HG02884 (cell line): Measurements from ENCODE around the gene VIPR2.
"Not testable (repeated sequence)": the region's sequence is repeated elsewhere in the genome, so short reads cannot be mapped to it uniquely, and the experiment has no call there.

Source experiments
- ATAC-seq: cut with Tn5 transposase; IDR thresholded peaks from one replicate; pipeline ENCODE4 v1.9.1; 2021; ENCODE audit warnings: mild to moderate bottlenecking, moderate library complexity; ENCODE audit not compliant: unreplicated experiment

Gene VIPR2

GRCh38 chr7:159140170-159140910 is 4.3 kb downstream of the VIPR2 start:
- ATAC-seq: no peak

GRCh38 chr7:159139639-159140038 is 5.0 kb downstream of the VIPR2 start:
- ATAC-seq: no peak

GRCh38 chr7:159139202-159139601 is 5.5 kb downstream of the VIPR2 start:
- ATAC-seq: no peak

DNA sequence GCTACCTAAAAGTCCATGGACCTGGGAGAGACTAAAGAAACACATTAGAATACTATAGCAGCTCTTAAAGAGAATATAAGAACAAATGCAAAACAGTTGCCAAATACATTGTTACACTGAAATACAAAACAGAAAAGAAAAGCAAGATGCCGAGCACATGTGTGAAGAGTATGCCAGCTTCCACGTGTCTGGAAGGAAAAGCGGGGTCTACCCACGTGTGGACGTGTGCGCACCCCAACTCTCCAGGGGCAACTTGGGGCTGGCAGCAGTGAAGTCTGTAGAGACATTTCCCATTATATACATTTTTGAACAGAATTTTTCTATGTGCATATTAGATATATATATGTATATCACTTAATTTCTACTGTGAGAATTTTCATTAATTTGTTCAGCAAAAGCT is 6.2 kb downstream of the VIPR2 start:
- ATAC-seq: no peak

DNA sequence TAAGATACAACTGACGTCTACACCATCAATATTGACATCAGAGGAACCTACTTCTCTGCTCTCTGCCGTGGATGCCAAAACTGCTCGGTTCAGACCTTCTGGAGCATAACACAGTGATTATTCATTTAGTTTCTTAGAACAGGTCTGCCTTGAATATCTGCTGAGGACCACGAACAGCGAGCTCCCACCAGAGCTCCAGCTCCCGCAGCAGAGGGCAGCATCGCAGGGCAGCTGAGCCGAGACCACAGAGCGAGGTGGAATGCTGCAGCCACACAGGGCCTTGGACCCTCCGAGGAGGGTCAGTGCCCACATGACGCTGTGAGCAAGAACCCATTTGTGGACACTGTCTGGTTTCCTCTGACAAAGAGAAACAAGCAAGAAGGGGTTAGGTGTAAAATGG is 6.8 kb downstream of the VIPR2 start:
- no peak for ATAC-seq

- no peak for ATAC-seq
These were observed 7.8 kb downstream of the VIPR2 start for GRCh38 chr7:159136846-159137245.

GRCh38 chr7:159136442-159136841 is 8.2 kb downstream of the VIPR2 start:
- ATAC-seq: no peak

GRCh38 chr7:159136013-159136412 is 8.7 kb downstream of the VIPR2 start:
- ATAC-seq: no peak

- ATAC-seq: not testable (repeated sequence)
These were observed 11.8 kb downstream of the VIPR2 start for GRCh38 chr7:159132670-159133443.

GRCh38 chr7:159130820-159131219 is 13.8 kb downstream of the VIPR2 start:
- ATAC-seq: no peak

- no peak for ATAC-seq
These were observed 14.4 kb downstream of the VIPR2 start for GRCh38 chr7:159130199-159130775.

DNA sequence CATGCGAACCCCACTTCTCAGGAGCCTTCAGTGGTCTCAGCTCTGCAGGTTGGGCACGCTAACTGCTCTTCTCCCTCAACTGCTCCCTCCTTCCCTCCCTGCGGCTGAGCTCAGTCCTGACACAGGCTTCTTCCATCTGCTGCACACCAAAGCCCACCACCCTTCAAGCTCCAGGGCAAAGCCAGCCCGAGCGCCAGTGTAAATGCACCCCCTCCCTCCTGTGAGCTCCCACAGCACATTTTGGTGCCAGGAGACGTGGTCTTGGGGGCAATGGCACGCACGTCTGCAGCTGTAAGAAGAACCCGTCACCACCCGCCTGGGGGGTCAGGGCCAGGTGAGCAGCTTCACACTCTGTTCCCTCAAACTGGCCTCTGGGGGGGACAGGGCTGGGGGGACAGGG is 15.9 kb downstream of the VIPR2 start:
- no peak for ATAC-seq

- no peak for ATAC-seq
These were observed 16.7 kb downstream of the VIPR2 start for GRCh38 chr7:159127691-159128642.

GRCh38 chr7:159126311-159127260 is 18.1 kb downstream of the VIPR2 start:
- no peak for ATAC-seq

DNA sequence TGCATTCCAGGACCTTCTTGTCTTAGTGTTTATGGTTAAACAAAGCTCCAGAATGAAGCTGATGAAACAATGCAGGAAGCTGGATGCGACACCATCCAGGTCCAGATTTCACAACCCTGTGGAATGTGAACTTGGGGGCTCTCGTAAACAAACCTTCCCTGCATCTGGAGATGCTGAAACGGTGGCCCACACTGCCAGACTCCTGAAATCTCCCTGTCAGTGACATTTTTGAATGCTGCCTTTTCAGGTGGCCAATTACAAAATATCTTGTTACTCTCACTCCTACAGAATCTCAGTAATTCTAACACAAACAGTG is 18.8 kb downstream of the VIPR2 start:
- no peak for ATAC-seq

GRCh38 chr7:159125104-159125954 is 19.3 kb downstream of the VIPR2 start:
- ATAC-seq: no peak

GRCh38 chr7:159123793-159124192 is 20.9 kb downstream of the VIPR2 start:
- ATAC-seq: not testable (repeated sequence)

- not testable (repeated sequence) for ATAC-seq
These were observed 21.4 kb downstream of the VIPR2 start for GRCh38 chr7:159123294-159123693.

GRCh38 chr7:159122276-159122675 is 22.4 kb downstream of the VIPR2 start:
- no peak for ATAC-seq
